HG03460 (cell line): ENCODE results near the gene NOP9.

Source experiments
- ATAC-seq: cut with Tn5 transposase; IDR thresholded peaks from one replicate; pipeline ENCODE4 v1.9.1; 2021; ENCODE audit not compliant: unreplicated experiment

Gene NOP9

GRCh38 chr14:24299255-24300191 is at the start of gene NOP9, which contains the start of gene DHRS1:
NOP9 (plus strand) TSS chr14:24299850; CDS start chr14:24299955, 105 bp downstream.
DHRS1 (minus strand) TSS chr14:24299780; CDS start chr14:24299106, 674 bp downstream.
- peak; percentile 60 for ATAC-seq

GRCh38 chr14:24250354-24250753 is 49.3 kb upstream of the NOP9 start:
- ATAC-seq: no peak

- no peak for ATAC-seq
These were observed 47.8 kb upstream of the NOP9 start for GRCh38 chr14:24251880-24252288.

- no peak for ATAC-seq
These were observed 47.1 kb upstream of the NOP9 start for GRCh38 chr14:24252289-24253124.

GRCh38 chr14:24253936-24254335 is 45.7 kb upstream of the NOP9 start:
- no peak for ATAC-seq

- ATAC-seq: no peak
These were observed 44.8 kb upstream of the NOP9 start for GRCh38 chr14:24254630-24255392.

- ATAC-seq: no peak
These were observed 44.2 kb upstream of the NOP9 start for GRCh38 chr14:24255438-24255837.

- ATAC-seq: no peak
These were observed 43.5 kb upstream of the NOP9 start for GRCh38 chr14:24255931-24256711.

GRCh38 chr14:24256960-24257359 is 42.7 kb upstream of the NOP9 start:
- no peak for ATAC-seq

- no peak for ATAC-seq
These were observed 41.5 kb upstream of the NOP9 start for GRCh38 chr14:24258119-24258518.

GRCh38 chr14:24258548-24259265 is 40.9 kb upstream of the NOP9 start:
- ATAC-seq: no peak

GRCh38 chr14:24259282-24260025 is 40.2 kb upstream of the NOP9 start:
- ATAC-seq: no peak

GRCh38 chr14:24260026-24260779 is 39.4 kb upstream of the NOP9 start:
- ATAC-seq: no peak

- ATAC-seq: no peak
These were observed 38.9 kb upstream of the NOP9 start for GRCh38 chr14:24260780-24261157.

- no peak for ATAC-seq
These were observed 38.2 kb upstream of the NOP9 start for GRCh38 chr14:24261256-24261968.

- no peak for ATAC-seq
These were observed 37.7 kb upstream of the NOP9 start for GRCh38 chr14:24261969-24262327.
